Keratinocyte (primary cell): ENCODE measurements around the gene CACNA1C. TPM values are rescaled to one million over a fixed set of nuclear protein-coding genes. Genes with fewer than 3 reads are reported as not detected.

Experiments used
- DNase-seq: peaks from one replicate; pipeline ENCODE4 v3.0.0-alpha.2; 2011; ENCODE audit warnings: low read depth, missing footprints, low spot score
- FAIRE-seq: peaks from 2 replicates; lab custom pipeline; 2011; peaks lifted over from hg19 to GRCh38; lab: Jason Lieb, UNC
- H2AFZ ChIP-seq: 2 replicates; pipeline ENCODE4 v1.6.0; 2012; ENCODE audit warnings: low read length, control low read depth, inconsistent platforms; ENCODE audit not compliant: control insufficient read depth
- H3K27ac ChIP-seq: 2 replicates; pipeline ENCODE4 v1.5.1; 2011; ENCODE audit warnings: low read length; ENCODE audit not compliant: control insufficient read depth, insufficient read depth
- H3K27me3 ChIP-seq: 3 replicates; pipeline ENCODE4 v1.6.0; 2011; ENCODE audit warnings: low read length; ENCODE audit not compliant: control insufficient read depth, insufficient read depth; ENCODE audit errors: extremely low read depth
- H3K36me3 ChIP-seq, 2 experiments: 2 replicates in 1 of 2; 3 replicates in 1 of 2; pipeline ENCODE4 v1.5.1; 2011; ENCODE audit warnings: low read length in 2 of 2, mild to moderate bottlenecking in 1 of 2; ENCODE audit not compliant: control insufficient read depth in 2 of 2, insufficient read depth in 2 of 2; ENCODE audit errors: extremely low read depth in 1 of 2
- H3K4me1 ChIP-seq: 3 replicates; pipeline ENCODE4 v1.5.1; 2011; ENCODE audit warnings: low read length; ENCODE audit not compliant: control insufficient read depth, insufficient read depth; ENCODE audit errors: extremely low read depth
- H3K4me2 ChIP-seq: 3 replicates; pipeline ENCODE4 v1.6.0; 2011; ENCODE audit warnings: low read depth, low read length; ENCODE audit not compliant: control insufficient read depth, insufficient read depth; ENCODE audit errors: extremely low read depth
- H3K4me3 ChIP-seq, 3 experiments: fragments of 200-600 bp in 1 of 3; sonication (generic) in 1 of 3; 2 replicates in 2 of 3; 3 replicates in 1 of 3; pipeline ENCODE4 v1.5.1; 2011 to 2016; ENCODE audit warnings: low read length in 3 of 3, mild to moderate bottlenecking in 3 of 3, control low read depth in 2 of 3, inconsistent platforms in 1 of 3, low read depth in 1 of 3, mixed read lengths in 1 of 3, mixed run types in 1 of 3, moderate library complexity in 1 of 3; ENCODE audit not compliant: control insufficient read depth in 2 of 3, insufficient read depth in 2 of 3; ENCODE audit errors: extremely low read depth in 1 of 3
- H3K79me2 ChIP-seq: 2 replicates; pipeline ENCODE4 v1.6.0; 2012; ENCODE audit warnings: low read length; ENCODE audit not compliant: control insufficient read depth, insufficient read depth
- H3K9ac ChIP-seq: 3 replicates; pipeline ENCODE4 v1.6.0; 2011; ENCODE audit warnings: low read length; ENCODE audit not compliant: control insufficient read depth, insufficient read depth; ENCODE audit errors: extremely low read depth
- H3K9me1 ChIP-seq: 3 replicates; pipeline ENCODE4 v1.6.0; 2011; ENCODE audit warnings: low read length; ENCODE audit not compliant: control insufficient read depth, insufficient read depth; ENCODE audit errors: extremely low read depth
- H3K9me3 ChIP-seq: 2 replicates; pipeline ENCODE4 v1.5.1; 2012; ENCODE audit warnings: low read depth, low read length; ENCODE audit not compliant: control insufficient read depth
- H4K20me1 ChIP-seq: 3 replicates; pipeline ENCODE4 v1.6.0; 2011; ENCODE audit warnings: low read length; ENCODE audit not compliant: control insufficient read depth, insufficient read depth; ENCODE audit errors: extremely low read depth
- CTCF ChIP-seq, 3 experiments: IDR thresholded peaks in 1 of 3; conservative IDR thresholded peaks in 1 of 3; optimal IDR thresholded peaks in 1 of 3; 2 replicates in 2 of 3; 3 replicates in 1 of 3; pipeline versions ENCODE3 to v1.5.1; 2011; ENCODE audit warnings: low read length in 3 of 3, mild to moderate bottlenecking in 3 of 3, moderate library complexity in 2 of 3, control low read depth in 1 of 3, inconsistent platforms in 1 of 3; ENCODE audit not compliant: insufficient read depth in 2 of 3; ENCODE audit errors: extremely low read depth in 1 of 3
- EZH2 ChIP-seq: IDR thresholded peaks from one replicate; pipeline ENCODE4 v1.6.1; 2012; ENCODE audit warnings: inconsistent platforms, mild to moderate bottlenecking, low read length, moderate library complexity
- dilution Hi-C: fragments of 300-500 bp; cut with MboI; formaldehyde crosslinking; loops from one replicate; pipeline ENCODE4 v1.7.0; 2020; ENCODE audit warnings: low sequenced_read_pairs; ENCODE audit not compliant: extremely low pct_ligation_motif_present
- polyA plus RNA-seq, 5 experiments: library from polyadenylated mRNA; depleted of rRNA in 3 of 5; stranded (reverse) in 3 of 5; stranded (forward) in 1 of 5; unstranded in 1 of 5; fragments of >200 nt; gene quantifications; 1 replicate in 1 of 5; 2 replicates in 3 of 5; 3 replicates in 1 of 5; pipeline versions ENCODE4 v1.2.1 to v1.2.3, GENCODE V29; 2011 to 2012; ENCODE audit warnings: missing spikeins in 2 of 5, low read depth in 1 of 5, low replicate concordance in 1 of 5

The CACNA1C gene
- polyA plus RNA-seq, 1 donor (not counting 4 experiments of a cell fraction or from before 2014, with no cell fraction given), result not detected

DNA sequence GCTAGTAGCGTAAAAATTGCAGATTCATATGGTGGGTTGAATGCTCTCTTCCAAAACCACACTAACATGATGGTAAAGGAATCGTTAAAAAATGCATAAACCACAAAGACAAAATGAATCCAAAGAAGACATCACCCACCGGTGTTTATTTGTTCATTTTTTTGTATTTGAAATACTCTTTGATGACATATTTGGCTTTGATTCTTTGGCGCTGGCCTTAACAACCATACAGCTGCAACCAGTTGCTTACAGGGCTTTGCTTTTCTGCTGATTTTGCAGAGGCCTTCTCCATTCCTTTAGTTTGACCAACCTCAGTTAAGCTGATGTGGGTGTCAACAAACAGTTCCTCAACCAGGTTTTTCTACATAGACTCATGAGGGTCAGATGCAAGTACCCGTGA, 103.5 kb downstream of the CACNA1C start:
- H3K9ac ChIP-seq, result no peak overlapping the region
- dilution Hi-C loops, result no loop called here
- no peaks in the 10 kb centered on the region for H3K9me1 ChIP-seq
- H3K4me3 ChIP-seq, result no peak overlapping the region
- no peaks in the 10 kb centered on the region for H3K27me3 ChIP-seq
- no peak overlapping the region for H3K4me2 ChIP-seq
- no peaks in the 10 kb centered on the region for H3K36me3 ChIP-seq
- FAIRE-seq (no peak), DNase-seq (no peak)
- H3K79me2 ChIP-seq, result no peaks in the 10 kb centered on the region
- H4K20me1 ChIP-seq, result no peaks in the 10 kb centered on the region
- TF ChIP-seq CTCF (optimal IDR thresholded peaks at IDR 0.05 in 1 of 3, IDR thresholded peaks at IDR 0.05 in 1 of 3, conservative IDR thresholded peaks at IDR 0.05 in 1 of 3; ENCODE audit: extremely low read depth in 1 of 3, insufficient read depth in 2 of 3, low read length in 3 of 3) (no peak), EZH2 (no peak)
- H2AFZ ChIP-seq, result no peak overlapping the region
- H3K4me1 ChIP-seq, result no peaks in the 10 kb centered on the region
- H3K27ac ChIP-seq, result no peak overlapping the region
- no peaks in the 10 kb centered on the region for H3K9me3 ChIP-seq

GRCh38 chr12:2160043-2160442, 107.3 kb downstream of the CACNA1C start:
- no peak overlapping the region for H3K27ac ChIP-seq
- TF ChIP-seq CTCF (optimal IDR thresholded peaks at IDR 0.05 in 1 of 3, IDR thresholded peaks at IDR 0.05 in 1 of 3, conservative IDR thresholded peaks at IDR 0.05 in 1 of 3; ENCODE audit: extremely low read depth in 1 of 3, insufficient read depth in 2 of 3, low read length in 3 of 3), result no peak
- TF ChIP-seq EZH2, result no peak
- FAIRE-seq, result no peak

More at GRCh38 chr12:2160043-2160442, 107.3 kb downstream of the CACNA1C start:
- dilution Hi-C loops, result no loop called here
- H3K9ac ChIP-seq, result no peak overlapping the region
- H3K36me3 ChIP-seq, result no peaks in the 10 kb centered on the region
- DNase-seq, result no peak
- H3K27me3 ChIP-seq, result no peaks in the 10 kb centered on the region
- H3K4me2 ChIP-seq, result no peak overlapping the region
- no peaks in the 10 kb centered on the region for H3K4me1 ChIP-seq
- H3K79me2 ChIP-seq, result no peaks in the 10 kb centered on the region
- no peaks in the 10 kb centered on the region for H4K20me1 ChIP-seq
- H3K4me3 ChIP-seq, result no peak overlapping the region
- H3K9me1 ChIP-seq, result no peaks in the 10 kb centered on the region
- H2AFZ ChIP-seq, result no peak overlapping the region
- no peaks in the 10 kb centered on the region for H3K9me3 ChIP-seq
